ENCODE measurements around the gene PDCD1.

Gene PDCD1

DNA sequence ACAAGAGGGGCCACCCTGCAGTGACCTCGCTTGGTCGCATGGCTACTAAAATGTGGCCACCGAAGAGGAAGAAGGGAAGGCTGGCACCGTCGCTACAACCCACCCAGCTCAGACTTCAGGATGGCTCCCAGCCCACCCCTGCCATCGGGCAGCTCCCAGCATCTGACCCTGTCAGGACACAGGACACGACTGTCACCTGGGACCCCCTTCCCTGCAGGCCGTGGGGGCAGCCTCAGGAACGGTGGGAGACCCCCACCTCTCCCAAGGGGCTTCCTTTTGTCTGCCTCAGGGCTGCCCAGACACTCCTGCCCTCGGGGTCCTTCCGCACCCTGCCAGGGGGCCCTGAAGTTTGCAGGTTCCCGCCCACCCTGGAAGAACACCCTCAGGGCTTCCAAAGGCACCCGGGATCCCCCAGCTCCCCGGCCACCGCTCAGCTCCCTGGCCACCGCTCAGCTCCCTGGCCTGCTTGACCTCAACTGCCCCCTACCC, 18.5 kb upstream of the PDCD1 start:
- DNase-seq, result no peak

DNA sequence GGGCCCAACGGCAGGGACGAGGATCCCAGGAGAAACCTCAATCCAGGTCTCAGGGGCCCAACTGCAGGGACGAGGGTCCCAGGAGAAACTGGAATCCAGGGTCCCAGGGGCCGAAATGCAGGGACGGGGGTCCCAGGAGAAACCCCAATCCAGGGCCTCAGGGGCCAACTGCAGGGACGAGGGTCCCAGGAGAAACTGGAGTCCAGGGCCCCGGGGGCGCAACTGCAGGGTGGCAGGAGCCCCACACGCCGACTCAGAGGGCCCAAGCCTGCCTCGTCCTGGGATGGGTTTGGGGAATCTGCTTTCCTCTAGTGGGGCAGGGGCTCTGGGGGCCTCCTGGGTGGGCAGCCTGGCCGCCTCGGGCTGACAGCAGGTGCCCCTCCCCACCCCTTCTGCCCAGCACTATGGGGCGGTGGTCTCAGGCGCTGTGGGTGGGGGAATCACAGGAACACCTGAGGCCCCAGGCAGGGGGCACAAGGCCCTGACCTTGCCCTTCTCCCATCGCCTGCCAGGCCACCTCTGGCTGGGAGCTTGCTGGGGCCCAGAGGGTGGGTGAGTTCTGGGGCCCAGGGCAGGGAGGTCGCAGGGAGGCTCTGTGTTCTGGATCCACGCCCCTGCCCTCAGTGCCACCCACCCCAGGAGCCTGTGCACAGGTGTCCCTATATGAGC, 18.0 kb upstream of the PDCD1 start:
- DNase-seq, result no peak

DNA sequence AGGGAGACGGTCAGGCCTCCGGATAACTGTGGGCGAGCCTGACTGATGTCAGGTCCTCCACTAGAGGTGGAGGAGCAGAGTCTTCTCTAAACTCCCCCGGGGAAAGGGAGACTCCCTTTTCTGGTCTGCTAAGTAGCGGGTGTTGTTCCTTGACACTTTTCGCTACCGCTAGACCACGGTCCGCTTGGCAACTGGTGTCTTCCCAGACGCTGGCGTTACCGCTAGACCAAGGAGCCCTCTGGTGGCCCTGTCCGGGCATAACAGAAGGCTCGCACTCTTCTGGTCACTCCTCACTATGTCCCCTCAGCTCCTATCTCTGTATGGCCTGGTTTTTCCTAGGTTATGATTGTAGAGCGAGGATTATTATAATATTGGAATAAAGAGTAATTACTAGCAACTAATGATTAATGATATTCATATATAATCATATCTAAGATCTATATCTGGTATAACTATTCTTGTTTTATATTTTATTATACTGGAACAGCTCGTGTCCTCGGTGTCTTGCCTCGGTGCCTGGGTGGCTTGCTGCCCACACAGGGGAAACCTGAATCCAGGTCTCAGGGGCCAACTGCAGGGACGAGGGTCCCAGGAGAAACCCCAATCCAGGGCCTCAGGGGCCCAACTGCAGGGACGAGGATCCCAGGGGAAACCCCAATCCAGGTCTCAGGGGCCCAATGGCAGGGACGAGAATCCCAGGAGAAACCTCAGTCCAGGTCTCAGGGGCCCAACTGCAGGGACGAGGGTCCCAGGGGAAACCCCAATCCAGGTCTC, 17.2 kb upstream of the PDCD1 start:
- peak; percentile 23 for DNase-seq

DNA sequence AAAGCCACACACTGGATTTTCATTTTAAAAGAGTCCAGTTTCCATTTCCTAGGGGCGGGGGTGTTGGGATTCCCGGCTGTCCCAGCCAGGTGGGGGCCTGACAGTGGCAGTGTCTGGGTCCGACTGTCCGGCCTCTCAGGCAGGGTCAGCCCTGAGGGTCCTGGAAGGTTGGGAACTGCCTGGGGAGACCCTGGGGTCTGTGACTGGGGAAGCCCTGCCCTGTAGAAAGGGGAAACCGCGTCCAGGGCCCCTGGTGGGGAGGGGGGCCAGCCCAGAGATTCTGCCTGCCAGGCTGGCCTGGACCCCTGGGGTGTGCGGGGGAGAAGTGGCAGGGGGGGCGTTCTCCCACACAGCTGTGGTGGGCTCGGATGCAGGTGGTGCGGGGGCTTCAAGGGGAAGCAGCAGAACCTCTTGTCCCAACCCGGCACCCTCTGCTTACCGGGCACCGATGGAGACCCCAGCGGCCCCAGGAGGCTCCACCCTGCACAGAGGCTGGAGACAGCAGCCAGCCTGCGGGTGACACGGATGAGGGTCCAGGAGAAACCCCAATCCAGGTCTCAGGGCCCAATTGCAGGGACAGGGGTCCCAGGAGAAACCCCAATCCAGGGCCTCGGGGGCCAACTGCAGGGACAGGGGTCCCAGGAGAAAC, 15.7 kb upstream of the PDCD1 start:
- DNase-seq, result no peak

DNA sequence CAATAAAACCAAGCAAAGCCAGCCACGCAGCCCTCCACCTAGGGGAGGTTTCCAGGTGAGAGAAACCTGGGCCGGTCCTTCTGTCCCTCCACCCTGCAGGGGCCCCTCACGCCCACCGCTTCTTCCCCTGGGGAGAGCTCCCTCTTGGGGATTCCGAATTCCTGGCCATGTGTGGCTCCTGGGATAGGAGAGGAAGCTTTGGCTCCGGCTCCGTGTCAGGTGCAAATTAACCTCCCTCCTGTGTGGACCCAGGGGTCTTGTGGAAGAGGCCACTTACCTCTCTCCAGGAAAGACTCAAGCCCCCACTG, 15.1 kb upstream of the PDCD1 start:
- DNase-seq, result no peak

DNA sequence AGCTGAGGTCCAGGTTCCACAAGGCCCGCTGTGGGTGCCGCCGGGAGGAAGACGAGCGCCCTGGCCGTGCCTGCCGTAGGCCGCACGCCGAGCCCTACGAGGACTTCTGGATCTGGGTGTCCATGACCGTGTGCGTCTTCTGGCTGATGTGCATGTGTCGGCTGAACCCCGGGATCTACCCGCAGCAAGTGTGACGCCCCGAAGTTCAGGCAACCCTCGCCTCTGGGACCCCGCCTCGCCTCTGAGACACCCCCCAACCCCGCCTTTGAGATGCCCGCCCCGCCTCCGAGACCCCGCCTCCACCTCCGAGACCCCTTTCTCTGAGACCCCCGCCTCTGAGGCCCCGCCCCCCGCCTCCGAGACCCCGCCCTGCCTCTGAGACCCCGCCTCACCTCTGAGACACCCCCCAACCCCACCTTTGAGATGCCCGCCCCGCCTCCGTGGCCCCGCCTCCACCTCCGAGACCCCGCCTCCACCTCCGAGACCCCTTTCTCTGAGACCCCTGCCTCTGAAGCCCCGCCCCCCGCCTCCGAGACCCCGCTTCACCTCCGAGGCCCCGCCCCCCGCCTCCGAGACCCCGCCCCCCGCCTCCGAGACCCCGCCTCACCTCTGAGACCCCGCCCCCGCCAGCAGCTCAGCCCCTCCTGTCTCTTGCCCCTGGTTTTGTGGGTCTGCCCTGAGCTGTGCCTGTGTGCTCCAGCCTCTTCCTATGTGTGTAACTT, 14.5 kb upstream of the PDCD1 start:
- DNase-seq, result no peak

DNA sequence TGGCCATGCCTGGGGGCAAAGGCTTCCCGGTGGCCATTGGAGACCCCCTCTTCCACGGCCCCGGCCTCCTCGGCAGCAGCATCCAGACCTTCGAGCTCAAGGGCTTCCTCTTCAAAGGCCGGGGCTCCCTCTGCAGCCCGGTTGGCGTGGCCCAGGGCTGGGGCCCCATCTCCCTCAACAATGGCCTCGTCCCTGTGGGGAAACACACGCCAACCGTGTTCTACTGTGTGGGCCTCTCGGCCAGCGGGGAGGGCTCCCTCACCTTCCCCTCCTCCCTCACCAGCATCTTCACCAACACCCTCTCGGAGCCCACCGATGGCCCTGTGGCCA, 13.6 kb upstream of the PDCD1 start:
- DNase-seq, result no peak

DNA sequence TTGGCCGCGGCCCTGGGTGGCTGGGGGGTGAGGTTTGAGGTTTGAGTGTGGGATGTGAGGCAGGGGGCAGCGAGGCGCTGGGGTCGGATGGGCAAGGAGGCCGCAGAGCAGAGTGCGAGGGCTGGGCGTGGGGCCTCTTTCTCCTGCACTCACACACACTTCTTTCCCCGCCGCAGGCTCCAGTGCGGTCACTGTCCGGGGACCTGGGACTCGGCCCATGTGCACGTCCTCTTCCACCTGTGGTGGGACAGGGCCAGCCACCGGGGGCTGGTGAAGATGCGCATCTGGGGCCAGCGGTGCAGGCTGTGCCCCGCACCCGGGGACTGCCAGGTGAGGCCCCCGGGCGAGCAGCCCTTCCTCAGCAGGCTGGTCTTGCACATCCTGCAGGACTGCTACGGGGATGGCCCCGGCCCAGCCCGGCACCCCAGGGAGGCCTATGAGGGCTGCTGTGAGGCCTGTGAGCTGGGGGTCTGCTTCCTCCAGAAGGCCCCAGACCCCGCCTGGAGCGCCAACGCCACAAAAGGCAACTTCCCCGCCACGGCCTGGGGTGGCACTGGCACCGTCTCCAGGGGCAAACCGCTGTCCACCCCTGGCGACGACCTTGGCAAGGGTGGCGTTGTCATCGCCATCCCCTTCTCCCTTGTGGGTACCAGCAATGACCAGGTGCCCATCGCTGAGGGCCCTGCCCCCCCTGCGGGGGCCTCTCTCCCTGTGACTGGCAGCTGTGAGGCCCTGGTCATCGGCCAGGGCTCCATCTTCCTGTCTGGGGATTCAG, 13.0 kb upstream of the PDCD1 start:
- no peak for DNase-seq

DNA sequence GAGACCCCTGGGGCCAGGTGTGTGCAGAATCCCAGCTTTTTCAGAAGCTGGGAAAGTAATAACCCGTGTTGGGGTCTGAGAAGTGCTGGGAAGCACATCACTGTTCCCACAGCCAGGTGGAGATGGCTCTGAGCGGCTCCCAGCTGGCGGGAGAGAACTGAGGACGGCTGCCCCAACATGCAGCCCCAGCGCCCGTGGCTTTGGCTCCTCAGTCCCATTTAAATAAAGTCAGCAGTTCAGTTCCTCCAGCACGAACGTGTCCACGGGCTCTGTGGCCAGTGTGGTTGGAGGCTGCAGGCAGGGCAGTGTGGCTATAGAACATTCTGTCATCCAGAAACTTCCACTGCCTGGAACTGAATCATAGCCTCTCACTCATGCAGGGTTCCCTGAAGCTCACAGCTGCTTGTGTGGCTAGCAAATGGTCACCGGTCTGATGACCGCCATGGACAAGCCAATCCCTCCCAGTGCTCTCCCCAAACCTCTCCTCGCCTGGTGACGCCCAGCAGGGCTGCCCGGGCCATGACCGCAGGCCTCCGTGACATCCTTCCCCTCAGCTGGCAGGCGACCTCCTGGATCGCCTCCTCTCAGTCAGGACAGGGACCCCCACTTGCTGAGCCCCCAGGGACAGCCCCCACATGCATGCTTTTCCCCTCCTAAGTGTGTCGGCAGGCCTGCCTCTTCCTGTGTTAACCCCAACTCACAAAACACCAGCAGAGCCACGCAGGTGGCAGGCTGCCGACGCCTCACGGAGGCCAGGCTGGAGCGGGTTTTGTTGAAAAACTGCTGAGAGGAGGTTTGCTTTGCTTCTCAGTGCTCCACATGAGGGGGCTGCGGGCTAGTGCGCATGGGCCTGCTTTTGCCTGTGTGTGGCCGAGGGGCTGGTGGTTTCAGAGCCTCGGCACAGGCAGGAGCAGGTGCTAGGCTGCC, 12.2 kb upstream of the PDCD1 start:
- no peak for DNase-seq

DNA sequence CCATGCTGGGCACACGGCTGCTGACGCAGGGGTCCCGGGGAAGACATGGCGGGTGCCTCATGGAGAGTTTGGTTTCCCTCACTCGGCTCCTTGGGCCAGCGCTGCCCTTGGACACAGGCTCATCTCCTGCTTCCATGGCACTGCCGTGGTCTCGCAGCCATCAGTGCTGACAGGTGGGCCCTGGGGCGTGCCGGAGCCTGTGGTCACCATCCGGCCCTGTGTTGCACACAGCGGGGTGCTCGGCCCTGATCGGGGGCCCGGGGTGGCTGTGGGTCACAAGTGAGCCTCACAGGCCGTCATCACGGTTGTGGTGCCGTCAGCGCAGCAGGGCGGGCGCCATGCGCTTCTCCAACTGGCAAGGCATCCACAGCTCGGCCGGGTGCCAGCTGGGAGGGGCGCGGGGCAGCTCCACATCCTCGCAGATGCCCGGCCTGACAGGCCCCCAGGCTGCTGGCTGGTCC, 11.4 kb upstream of the PDCD1 start:
- DNase-seq, result no peak

DNA sequence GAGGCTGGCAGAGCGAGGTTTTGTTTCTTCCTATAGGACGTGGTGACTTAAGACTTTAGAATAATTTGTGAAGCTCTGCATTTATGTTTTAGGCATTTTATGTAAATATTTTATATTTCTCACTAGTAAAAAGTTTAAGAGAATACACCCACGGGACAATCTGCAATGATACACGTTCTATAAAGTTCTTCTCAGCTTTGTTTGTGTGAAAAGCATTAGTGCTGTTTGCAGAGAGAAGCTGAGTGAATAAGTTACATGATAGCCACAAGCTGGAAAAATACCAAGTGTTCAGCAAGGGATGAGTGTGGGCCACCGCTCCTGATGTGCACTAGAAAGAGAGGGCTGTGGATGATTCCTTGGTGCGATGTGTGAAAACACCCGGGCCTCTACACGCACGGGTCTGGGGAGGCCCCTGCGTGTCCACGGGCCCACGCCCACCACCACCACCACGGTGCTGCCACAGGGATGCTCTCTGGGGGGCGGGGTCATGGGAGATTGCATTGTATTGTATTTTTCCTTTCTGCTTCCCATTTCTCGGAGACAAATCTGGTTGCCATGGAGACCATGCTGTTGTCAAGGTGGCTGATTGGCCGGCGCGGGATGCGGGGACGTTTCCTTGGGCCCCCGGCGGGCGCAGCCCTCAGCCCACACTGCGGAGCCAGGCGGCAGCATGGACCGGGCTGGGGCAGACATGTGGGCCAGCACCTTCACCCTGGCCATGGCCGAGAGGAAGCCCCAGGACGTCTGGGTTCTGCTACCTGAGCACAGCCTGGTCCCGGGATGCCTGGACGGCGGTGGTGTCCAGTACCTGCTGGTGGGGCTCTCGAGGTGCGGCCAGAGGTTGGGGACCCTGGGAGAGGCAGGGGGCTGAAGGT, 10.6 kb upstream of the PDCD1 start, which contains the start of gene RTP5:
RTP5 (plus strand) TSS at position 643 of the 875 bp plus-strand sequence; CDS start at position 671, 28 bp downstream.
- DNase-seq, result peak; percentile 59

DNA sequence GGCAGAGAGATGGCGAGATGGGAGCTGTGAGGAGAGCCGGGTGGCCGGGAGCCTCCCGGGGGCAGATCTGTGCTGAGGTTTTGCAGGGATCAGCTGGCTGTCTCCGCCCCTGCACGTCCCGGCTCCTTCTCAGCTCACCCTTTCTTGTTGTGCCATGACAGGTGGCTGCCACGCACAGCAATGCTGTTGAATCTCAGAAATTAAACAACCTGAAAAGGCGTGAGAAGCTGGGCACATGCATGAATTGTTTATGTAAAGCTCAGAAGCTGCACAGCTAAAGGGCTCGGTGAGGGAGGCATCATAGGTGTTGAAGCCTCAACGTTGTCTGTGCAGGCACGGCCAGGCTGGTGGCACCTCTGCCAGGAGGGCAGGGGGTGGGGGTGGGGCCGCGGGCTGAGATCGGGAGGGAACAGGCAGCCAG, 10.0 kb upstream of the PDCD1 start:
- DNase-seq, result peak; percentile 54

DNA sequence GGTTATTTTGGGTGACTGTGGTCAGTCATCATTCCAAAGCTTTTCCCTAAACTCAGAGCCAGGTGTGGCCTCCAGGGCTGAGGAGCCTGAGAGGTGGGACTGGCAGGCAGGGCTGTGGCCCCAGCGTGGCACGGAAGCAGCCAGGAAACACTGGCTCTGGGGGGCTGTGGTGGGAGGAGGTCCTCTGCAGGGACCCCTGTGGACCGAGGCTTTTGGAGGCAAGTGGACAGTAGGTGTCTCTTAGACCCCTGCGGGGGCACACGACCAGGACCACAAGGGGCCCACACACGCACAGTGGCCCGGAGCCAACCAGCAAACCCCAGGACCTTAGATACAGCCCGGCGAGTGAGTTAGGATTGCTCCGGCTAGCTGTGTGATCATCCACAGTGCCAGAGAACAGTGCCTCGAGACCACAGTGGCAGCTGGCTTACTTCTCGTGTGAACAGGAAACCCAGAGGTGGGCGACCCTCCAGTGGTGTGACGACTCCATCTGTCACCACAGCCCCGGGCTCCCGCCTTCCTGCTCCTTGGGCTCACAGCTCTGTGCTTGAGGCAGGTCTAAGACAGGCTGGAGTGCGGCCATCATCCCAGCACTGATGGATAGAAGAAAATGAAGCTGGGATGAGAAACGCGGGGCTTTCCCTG, 9.2 kb upstream of the PDCD1 start:
- no peak for DNase-seq

DNA sequence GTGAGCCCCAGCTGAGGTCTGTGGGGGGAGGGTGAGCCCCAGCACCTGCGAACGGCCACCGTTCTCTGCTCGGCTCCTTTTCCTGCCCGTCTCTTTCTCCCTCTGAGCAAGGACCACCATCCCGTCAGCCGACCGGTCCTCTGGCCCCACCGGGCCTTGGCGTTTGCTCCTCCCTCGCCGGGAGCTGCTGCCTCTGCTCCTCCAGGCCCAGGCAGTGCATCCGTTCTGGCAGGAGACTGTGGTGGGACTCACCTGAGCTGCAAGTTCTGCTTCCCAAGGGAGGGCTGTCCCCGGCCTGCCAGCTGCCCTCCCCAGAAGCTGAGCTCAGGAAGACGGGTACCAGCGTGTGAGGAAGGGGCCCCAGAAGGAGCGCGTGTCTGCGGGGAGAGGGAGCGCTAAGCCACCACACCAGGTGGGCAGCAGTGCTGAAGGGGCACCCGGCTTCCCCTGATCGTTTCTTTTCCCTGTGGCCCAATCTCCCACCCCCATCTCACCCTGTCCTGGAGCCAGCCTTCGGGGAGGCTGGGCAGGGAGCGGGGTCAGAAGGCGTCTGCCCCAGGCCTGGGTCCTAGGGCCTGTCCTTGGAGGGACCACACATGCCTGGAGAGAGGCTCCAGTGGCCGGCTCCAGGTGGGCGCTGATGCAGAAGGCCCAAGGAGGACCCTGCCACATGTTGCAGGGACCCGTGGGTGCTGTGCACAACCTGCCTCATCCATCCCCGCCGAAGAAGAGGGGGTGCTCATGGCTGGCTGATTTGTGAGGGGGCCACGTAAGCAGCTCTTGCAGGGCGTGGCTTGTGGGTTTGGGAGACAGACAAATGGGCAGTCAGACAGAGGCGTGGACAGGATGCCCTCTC, 8.3 kb upstream of the PDCD1 start:
- no peak for DNase-seq

DNA sequence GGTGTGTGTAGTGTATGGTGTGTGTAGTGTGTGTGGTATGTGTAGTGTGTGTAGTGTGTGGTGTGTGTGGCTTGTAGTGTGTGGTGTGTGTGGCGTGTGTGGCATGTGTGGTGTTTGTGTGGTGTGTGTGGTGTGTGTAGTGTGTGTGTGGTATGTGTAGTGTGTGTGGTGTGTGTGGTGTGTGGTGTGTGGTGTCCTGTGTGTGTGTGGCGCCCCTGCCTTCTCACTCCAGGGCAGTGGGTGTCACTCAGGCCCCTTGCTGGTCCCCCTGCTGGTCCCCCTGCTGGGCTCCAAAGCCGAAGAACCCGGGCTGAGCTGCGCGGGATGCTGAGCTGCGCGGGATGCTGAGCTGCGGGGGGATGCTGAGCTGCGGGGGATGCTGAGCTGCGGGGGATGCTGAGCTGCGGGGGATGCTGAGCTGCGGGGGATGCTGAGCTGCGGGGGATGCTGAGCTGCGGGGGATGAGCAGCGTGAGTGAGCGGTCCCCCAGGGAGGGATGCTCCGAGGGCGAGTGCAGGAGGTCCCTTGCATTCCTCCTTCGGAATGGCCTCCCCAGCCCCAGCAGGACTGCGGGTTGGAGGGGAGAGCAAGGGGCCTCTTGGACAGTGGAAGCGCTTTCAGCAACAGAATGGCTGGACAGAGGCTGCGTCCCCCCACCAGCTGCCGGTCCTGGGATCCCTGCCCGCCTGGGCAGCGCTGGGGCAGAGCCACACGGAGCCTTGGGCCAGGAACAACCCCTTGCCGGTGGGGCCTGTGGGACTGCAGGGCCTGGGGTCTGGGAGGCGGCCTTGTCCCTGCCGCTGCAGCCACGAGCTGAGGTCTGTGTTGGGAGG, 7.5 kb upstream of the PDCD1 start:
- DNase-seq, result peak; percentile 33

DNA sequence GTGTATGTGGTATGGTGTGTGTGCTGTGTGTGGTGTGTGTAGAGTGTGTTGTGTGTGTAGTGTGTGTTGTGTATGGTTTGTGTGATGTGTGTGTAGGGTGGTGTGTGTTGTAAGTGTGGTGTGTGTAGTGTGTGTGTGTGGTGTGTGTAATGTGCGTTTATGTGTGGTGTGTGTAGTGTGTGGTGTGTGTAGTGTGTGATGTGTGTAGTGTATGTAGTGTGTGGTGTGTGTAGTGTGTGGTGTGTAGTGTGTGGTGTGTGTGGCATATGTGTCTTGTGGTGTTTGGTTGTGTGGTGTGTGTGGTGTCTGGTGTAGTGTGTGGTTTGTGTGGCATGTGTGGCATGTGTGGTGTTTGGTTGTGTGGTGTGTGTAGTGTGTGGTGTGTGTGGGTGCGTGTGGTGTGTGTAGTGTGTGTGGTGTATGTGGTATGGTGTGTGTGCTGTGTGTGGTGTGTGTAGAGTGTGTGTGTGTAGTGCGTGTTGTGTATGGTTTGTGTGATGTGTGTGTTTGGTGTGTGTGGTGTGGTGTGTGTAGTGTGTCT, 6.8 kb upstream of the PDCD1 start:
- no peak for DNase-seq

DNA sequence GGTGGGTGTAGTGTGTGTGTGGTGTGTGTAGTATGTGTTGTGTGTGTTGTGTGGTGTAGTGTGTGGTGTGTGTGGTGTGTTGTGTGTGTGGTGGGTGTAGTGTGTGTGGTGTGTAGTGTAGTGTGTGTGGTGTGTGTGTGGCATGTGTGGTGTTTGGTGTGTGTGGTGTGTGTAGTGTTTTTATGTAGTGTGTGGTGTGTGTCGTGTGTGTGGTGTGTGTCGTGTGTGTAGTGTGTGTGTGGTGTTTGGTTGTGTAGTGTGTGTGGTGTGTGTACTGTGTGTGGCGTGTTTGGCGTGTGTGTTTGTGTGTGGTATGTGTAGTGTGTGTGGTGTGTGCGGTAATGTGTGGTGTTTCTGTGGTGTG, 6.1 kb upstream of the PDCD1 start:
- no peak for DNase-seq

Data from DMS53 (cell line).